Measurements from ENCODE around the gene WRNIP1.

The WRNIP1 gene

GRCh38 chr6:2725364-2725988, 39.7 kb upstream of the WRNIP1 start:
- Histone ChIP-seq H3K4me2 (ENCODE audit: low read depth, low read length, poor library complexity, severe bottlenecking) (no peak overlapping the region), H4K20me1 (ENCODE audit: low read depth, low read length) (no peaks in the 10 kb centered on the region), H3K27me3 (ENCODE audit: low read length) (no peaks in the 10 kb centered on the region), H3K4me3 (ENCODE audit: insufficient read depth, low read length, poor library complexity, severe bottlenecking) (no peak overlapping the region), H2AFZ (ENCODE audit: low read depth, low read length, severe bottlenecking) (no peak overlapping the region), H3K9me2 (replicated peaks; ENCODE audit: insufficient read depth, low read length) (no peaks in the 10 kb centered on the region), H3K79me2 (ENCODE audit: insufficient read depth, low read length) (no peaks in the 10 kb centered on the region), H3K9me3 (ENCODE audit: insufficient read depth, low read length) (no peaks in the 10 kb centered on the region), H3F3A (ENCODE audit: insufficient read depth) (no peaks in the 10 kb centered on the region), H3K27ac (ENCODE audit: low read depth, low read length) (no peak overlapping the region), H3K9ac (ENCODE audit: low read length) (no peak overlapping the region), H3K36me3 (ENCODE audit: low read length) (no peaks in the 10 kb centered on the region)
- TF ChIP-seq CTCF (IDR thresholded peaks at IDR 0.05; ENCODE audit: insufficient read depth, low read length, poor library complexity, severe bottlenecking): no peak
- TF ChIP-seq EZH2phosphoT487 (conservative IDR thresholded peaks at IDR 0.05; ENCODE audit: low read length): no peak

- H2AFZ ChIP-seq (ENCODE audit: low read depth, low read length, severe bottlenecking): no peak overlapping the region
- H3K9ac ChIP-seq (ENCODE audit: low read length): no peak overlapping the region
- no peak overlapping the region for H3K4me2 ChIP-seq (ENCODE audit: low read depth, low read length, poor library complexity, severe bottlenecking)
These were observed 39.1 kb upstream of the WRNIP1 start for GRCh38 chr6:2725999-2726567.

DNA sequence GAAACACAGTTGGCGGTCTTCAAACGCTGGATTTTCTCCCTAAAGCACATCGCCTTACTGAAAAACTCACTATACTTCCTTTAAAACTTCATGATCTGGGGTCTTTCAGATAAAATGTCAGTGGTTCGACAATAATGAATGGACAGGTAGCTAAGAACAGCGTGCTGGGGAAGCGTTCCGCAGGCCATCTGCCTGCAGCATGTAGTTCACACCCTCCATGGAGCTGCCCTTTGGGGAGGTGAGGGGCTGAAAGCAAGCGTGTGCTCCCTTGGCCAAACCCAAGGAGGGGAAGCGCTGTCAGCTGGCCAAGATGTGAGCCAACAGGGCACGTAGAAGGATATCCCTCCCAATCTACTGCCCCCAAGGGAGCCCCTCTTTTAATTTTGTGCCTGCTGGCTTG, 35.3 kb upstream of the WRNIP1 start:
- Histone ChIP-seq H3F3A (ENCODE audit: insufficient read depth) (no peaks in the 10 kb centered on the region), H2AFZ (ENCODE audit: low read depth, low read length, severe bottlenecking) (no peak overlapping the region), H3K27ac (ENCODE audit: low read depth, low read length) (no peak overlapping the region), H3K36me3 (ENCODE audit: low read length) (no peaks in the 10 kb centered on the region), H4K20me1 (ENCODE audit: low read depth, low read length) (no peaks in the 10 kb centered on the region), H3K4me2 (ENCODE audit: low read depth, low read length, poor library complexity, severe bottlenecking) (no peak overlapping the region), H3K79me2 (ENCODE audit: insufficient read depth, low read length) (no peaks in the 10 kb centered on the region), H3K9me2 (replicated peaks; ENCODE audit: insufficient read depth, low read length) (no peaks in the 10 kb centered on the region), H3K4me3 (ENCODE audit: insufficient read depth, low read length, poor library complexity, severe bottlenecking) (no peak overlapping the region), H3K27me3 (ENCODE audit: low read length) (no peaks in the 10 kb centered on the region), H3K9ac (ENCODE audit: low read length) (no peak overlapping the region), H3K9me3 (ENCODE audit: insufficient read depth, low read length) (no peaks in the 10 kb centered on the region)
- TF ChIP-seq CTCF (IDR thresholded peaks at IDR 0.05; ENCODE audit: insufficient read depth, low read length, poor library complexity, severe bottlenecking): no peak
- no peak for TF ChIP-seq EZH2phosphoT487 (conservative IDR thresholded peaks at IDR 0.05; ENCODE audit: low read length)

More at GRCh38 chr6:2725999-2726567, 39.1 kb upstream of the WRNIP1 start:
- Histone ChIP-seq H3K36me3 (ENCODE audit: low read length) (no peaks in the 10 kb centered on the region), H3F3A (ENCODE audit: insufficient read depth) (no peaks in the 10 kb centered on the region), H3K79me2 (ENCODE audit: insufficient read depth, low read length) (no peaks in the 10 kb centered on the region), H3K27me3 (ENCODE audit: low read length) (no peaks in the 10 kb centered on the region), H3K27ac (ENCODE audit: low read depth, low read length) (no peak overlapping the region), H4K20me1 (ENCODE audit: low read depth, low read length) (no peaks in the 10 kb centered on the region), H3K4me3 (ENCODE audit: insufficient read depth, low read length, poor library complexity, severe bottlenecking) (no peak overlapping the region), H3K9me3 (ENCODE audit: insufficient read depth, low read length) (no peaks in the 10 kb centered on the region), H3K9me2 (replicated peaks; ENCODE audit: insufficient read depth, low read length) (no peaks in the 10 kb centered on the region)
- no peak for TF ChIP-seq CTCF (IDR thresholded peaks at IDR 0.05; ENCODE audit: insufficient read depth, low read length, poor library complexity, severe bottlenecking)
- TF ChIP-seq EZH2phosphoT487 (conservative IDR thresholded peaks at IDR 0.05; ENCODE audit: low read length): no peak
